Suppressor macrophage (primary cell): ENCODE results near the gene AGAP5.
A peak's percentile ranks its signal among the peaks of the same experiment; 100 is the strongest.

Experiments used
- DNase-seq, 4 experiments: peaks; one replicate each; pipeline ENCODE4 v3.0.0-alpha.2; 2020 to 2022

Gene AGAP5

GRCh38 chr10:73653195-73653594 lies 44.7 kb downstream of the AGAP5 start:
- no peak for DNase-seq

GRCh38 chr10:73650537-73651331 lies 47.2 kb downstream of the AGAP5 start:
- peak; percentile 67 to 88 (median 74) for DNase-seq

DNA sequence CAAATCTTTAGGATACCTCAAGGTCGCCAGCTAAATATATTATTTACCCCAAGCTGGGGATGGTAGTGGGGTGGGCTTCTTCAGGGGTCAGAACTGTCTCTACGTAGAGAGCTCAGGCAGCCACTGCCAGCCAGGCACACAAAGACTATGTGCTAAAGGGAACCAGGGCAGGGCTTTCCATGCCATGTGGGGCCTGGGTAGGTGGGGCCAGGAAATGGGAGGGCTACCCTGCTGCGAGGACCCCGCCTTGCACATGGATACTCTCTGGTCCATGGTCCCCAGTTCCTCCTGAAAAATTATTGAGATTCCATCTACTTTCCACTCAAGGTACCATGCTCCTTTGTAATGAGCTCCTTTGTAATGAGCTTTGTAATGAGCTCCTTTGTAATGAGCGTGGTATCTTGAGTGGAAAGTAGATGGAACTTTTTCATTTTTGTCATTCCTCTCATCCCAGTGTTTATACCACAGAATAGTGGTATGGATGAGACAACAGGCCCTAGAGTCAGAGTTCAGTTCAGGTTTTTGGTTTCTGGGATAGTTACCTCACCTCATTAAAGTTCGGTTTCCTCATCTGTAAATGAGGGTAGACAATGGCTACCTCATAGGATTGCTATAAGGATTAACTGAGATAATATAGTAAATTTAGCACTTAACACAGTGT lies 47.9 kb downstream of the AGAP5 start:
- no peak for DNase-seq

DNA sequence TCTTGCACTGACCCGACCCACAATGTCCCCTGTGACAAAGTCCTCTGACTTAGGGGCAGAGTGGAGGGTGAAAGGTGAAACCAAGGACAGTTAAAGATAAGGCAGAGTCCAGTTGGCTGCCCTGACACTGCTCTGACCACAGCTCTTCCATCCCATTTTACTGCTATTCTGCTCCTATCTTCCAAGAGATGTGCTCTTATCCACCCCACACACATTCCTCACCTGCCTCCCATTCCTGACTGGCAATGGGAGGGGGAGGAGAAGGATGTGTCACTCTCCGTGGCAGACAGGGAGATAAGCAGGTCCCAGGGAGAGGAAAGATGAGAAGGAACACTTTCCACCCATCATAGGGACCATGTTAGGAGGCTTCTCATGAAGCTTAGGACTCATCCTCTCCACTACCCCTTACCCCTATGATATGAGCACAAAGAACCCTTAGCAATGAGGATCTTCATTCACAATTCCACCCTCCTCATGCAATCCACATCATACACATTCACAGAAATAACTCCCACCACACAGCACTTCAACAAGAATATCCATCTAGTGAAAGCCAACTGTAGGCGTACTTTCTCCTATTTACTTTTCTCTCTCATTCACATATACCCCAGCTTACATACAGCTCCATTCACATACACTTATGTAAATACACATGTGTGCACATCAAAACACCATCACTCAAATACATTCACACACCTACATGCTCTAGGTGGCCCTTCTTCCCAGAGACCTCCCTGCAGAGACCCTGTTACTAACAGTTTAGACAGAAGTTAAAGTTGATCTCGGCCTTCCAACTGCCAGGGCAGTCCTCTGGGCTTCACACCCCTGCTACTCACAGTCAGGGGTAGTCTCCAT lies 48.7 kb downstream of the AGAP5 start:
- DNase-seq = no peak

DNA sequence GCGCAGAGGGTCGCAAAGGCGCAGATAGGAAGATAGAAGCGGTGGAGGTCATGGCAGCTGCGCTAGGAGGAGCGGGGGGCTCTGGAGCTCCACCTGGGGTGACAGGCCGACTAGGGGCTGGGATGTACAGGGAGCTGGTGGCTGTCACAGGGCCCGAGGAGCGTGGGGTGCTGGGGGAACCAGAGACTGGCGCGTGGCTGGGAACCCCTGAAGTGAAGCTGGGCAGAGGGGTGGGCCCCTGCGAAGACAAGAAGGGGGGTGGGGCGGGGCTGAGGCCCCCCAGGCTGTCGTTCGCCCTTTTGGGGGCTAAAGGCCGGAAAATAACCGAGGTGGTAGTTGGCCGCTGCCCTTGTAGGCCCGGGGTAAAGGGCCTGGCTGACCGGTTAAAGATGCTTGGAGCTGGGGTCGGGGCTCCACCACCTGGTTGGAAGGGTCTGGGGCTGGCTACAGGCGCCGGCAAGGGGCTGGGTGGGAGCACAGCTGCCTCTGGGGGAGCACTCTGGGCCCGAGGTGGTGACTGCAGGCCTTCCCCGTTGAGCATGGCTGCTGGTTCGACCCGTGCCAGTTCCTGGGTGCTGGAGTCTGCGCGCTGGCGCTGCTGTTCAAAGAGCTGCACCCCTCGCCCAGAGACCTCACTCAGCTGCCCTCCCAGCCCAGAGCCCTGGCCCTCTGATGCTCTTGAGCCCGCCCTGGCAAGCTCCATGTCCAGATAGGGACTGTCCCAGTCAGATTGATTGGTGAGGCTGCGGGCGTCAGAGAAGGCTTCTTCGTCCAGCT lies 49.8 kb downstream of the AGAP5 start:
- DNase-seq = no peak

- DNase-seq = peak; percentile 30 to 65 (median 40)
Observed at GRCh38 chr10:73647211-73647874, 50.6 kb downstream of the AGAP5 start.

GRCh38 chr10:73646598-73647041 lies 51.3 kb downstream of the AGAP5 start:
- DNase-seq = no peak

DNA sequence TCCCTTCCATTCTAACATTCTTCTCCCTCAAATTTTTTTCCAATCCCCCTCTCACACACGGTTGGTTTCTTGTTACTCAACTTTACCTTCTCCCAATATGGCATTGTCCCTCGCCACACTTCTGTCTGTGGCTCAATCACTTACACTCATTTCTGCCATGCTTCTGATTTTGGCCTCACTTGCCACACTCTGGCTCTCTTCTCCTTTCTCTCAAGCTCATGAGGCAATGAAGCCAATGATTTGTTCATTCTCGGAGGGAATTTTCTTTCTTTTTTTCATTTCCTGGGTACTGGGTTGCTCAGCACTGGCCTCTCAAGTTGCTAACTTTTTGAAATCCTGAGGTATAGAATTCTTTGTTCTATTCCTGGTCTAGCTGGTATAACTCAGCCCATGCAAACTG lies 52.7 kb downstream of the AGAP5 start:
- DNase-seq = peak; percentile 46 to 74 (median 66)

DNA sequence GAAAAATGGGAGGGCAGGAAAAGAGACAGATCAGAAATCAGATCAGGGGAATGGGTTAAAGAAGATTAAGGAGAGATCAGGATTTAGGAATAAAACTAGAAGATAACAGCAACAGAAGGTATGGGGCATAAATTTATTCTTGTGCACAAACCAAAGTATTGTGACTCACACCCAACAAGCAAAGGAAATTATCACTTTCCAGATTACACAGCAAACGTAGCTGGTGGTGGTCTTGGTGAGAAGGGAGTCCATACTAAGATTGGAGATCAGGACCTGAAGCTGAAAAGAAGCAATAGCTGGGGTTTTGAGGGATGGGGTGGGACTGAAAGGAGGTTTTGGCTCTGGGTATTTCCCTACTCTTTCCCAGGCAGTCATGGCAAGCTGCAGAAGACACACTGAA lies 53.1 kb downstream of the AGAP5 start:
- DNase-seq = no peak

DNA sequence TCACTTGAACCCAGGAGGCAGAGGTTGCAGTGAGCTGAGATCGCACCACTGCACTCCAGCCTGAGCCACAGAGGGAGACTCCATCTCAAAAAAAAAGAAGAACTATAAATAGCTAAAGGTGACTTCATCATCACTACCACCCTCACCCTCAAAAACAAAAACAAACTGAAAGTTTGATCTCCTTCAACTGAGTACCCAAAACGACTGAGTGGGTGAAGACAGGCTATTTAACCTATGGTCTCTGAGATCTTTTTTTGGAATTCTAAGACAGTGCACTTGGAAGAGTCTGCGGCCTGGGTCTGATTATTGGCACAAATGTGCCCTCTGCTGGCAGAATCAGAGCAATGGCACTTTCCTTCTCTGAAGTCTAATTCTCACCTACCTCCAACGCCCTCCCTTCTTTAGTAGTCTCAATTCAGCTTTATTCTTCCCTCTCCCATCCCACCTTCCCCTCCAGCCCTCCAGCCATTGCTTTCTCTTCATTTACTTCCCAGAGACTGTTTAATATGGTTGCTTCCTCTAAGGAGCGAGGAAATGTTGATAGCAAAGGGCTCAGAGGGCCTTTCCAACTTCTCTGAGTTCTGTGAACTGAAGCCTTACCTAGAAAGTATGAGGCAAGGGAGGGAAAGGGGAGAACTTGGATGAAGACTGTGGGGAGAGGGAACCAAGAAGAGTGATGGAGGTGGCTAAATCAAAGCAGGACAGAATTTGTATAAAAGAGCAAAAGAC lies 53.7 kb downstream of the AGAP5 start:
- DNase-seq = peak; percentile 64 to 84 (median 76)

- DNase-seq = no peak
Observed at GRCh38 chr10:73643362-73643761, 54.5 kb downstream of the AGAP5 start.

DNA sequence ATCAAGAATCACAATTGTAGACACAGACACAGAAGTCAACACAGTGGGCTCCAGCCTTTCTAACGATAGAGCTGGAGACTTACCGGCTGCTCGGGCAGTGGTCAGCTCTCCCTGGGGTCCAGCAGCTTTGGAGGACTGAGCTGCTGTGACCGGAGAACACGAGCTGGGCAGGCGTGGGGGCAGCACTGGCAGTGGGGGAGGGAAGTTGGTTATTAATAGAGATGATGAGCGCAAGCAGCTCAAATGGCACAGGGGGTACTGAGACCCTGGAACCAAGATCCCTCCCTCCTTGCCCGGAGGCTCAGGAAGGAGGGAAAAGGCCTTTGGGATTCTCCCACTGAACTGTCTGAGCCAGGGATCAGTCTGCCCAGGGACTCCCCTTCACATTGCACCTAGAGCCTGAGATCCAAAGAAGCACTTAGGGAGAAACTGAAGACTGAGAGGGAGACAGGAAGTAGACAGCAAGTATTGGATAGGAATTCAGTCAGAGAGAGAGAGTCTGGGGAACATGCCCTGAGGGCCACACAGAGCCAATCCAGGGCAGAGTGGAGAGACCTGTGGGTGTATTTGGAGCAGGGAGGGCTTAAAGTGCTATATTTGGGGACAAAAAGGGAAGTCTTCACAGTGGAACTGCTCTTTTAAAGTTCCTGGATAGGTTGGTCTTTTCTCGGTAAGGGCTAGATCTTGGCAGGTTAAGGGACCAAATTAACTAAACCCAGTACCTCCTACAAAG lies 56.4 kb downstream of the AGAP5 start, which contains the start of gene MYOZ1:
TSS of gene MYOZ1 (minus strand) at position 147 of the 733 bp plus-strand sequence. CDS start 1,457 bp downstream, outside the sequence.
- peak; percentile 62 to 84 (median 80) for DNase-seq

DNA sequence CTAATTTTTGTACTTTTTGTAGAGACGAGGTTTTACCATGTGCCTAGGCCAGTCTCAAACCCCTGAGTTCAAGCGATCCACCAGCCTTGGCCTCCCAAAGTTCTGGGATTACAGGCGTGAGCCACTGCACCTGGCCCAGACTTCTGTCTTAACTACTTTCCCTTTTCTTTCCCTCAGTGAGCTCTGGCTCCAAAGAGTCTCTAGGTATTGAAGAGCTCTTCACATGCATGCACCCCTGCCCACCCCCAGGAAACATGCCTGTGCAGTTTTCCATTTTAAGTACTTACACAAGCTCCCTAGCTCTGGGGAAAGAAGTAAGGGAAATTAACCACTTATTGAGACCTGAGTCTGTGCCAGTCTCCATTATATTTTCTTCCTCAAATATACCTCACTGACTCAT lies 58.6 kb downstream of the AGAP5 start:
- no peak for DNase-seq

DNA sequence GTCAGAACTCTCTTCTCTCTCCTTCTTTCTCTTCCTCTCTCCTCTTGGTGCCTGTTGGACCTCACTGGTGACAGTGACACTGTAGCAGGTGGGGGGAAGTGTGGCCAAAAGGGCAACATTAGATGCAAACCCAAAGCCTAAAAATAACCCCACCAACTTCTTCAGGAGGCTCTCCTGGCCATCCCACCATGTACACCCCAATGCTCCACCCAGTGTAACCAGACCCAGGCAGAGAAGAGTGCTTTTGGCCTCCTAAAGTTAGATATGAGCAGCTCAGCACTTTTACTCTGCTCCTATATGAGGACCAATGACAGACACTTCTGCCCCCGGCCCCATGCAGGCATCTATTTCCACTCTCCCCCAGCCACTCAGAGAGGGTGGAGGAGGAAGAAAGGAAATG lies 62.1 kb downstream of the AGAP5 start:
- no peak for DNase-seq

DNA sequence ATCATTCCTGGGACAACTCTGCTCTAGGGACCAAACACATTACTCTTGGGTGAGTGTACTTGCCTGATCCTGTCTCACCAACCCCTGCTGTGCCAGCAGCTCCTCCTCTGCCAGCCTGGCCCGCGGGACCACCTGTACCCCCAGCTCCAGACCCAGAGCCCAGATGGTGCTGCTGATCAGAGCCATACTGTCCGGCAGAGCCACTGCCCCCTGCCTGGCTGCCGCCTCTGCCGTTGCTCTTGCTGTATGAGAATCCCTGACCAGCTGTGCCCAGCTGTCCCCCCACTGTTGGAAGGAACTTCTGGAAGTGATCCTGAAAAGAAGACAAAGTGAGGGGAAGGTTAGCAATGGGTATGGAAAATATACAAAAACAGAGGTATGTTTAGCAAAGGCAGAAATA lies 63.5 kb downstream of the AGAP5 start:
- DNase-seq = no peak

- no peak for DNase-seq
Observed at GRCh38 chr10:73629165-73629564, 68.7 kb downstream of the AGAP5 start.

DNA sequence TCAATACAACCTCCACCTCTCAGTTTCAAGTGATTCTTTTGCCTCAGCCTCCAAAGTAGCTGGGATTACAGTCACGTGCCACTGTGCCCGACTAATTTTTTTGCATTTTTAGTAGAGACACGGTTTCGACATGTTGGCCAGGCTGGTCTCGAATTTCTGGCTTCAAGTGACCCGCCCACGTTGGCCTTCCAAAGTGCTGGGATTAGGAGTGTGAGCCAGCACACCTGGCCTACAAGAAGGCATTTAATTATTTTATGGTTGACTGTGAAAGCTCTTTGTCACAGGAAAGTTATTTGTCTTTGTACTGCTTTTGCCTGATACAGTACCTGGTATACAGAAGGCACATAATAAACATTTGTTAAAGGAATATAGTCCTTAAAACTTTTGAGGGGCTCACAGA lies 69.5 kb downstream of the AGAP5 start:
- no peak for DNase-seq

GRCh38 chr10:73627300-73627699 lies 70.6 kb downstream of the AGAP5 start:
- DNase-seq = no peak

DNA sequence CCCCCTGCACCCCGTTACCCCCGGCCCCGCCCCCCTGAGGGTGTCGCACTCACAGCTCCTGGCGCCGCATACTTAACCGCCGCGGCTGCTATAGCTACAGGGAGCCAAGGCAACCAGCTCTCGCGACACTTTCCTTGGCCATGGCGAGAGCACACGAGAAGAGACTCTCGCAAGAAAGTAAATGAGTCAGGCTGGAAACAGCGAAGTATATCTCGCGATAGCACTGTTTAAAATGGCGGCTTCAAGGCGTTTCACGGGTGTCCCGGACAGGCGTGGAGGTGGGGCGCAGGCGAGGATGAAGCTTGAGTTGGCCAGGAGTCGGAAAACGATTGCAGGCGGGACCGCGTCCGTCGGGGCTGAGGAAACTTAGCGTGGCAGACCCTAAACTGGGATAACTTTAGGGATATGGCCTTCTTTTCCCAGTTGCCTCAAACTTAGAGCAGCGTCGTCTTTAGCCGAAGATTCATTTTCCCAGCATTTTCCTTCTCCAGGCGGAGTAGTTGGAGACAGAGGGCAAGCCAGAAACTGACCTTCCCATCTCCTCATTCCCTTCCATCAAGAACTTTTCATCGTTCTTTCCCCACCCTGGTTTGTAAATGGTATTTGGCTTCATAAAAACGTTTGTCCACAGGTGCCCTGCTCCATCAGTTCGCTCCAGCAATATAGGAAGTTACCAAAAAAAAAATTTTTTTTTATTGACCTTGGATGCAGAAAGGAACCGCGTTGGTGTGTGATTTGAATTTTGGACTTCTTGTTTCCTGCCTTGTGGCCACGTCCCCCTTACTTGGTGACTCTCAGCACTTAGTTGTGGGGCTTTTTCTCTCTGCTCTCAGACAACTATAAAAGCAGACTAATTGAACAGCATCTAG lies 71.8 kb downstream of the AGAP5 start:
- DNase-seq = peak; percentile 97 to 99 (median 98)
